ENCODE data around the gene SPTAN1. TPM values are rescaled to one million over a fixed set of nuclear protein-coding genes. Genes with fewer than 3 reads are reported as not detected.
"Not testable (repeated sequence)": the region's sequence is repeated elsewhere in the genome, so short reads cannot be mapped to it uniquely, and the experiment has no call there.

SPTAN1 gene
- total RNA-seq, 1 experiment from 2014 or later = 344 TPM

DNA sequence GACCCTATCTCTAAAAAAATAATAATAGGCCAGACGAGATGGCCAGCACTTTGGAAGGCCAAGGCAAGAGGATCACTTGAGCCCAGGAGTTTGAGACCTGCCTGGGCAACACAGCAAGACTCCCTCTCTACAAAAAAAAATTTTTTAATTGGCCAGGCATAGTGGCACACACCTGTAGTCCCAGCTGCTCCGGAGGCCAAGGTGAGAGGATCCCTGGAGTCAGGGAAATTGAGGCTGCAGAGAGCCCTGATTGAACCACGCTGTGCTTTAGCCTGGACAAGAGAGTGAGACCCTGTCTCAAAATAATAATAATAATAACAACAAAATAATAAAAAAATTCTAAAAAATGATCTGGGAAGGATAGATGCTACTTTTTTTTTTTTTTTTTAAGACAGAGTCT, 105.4 kb downstream of the SPTAN1 start:
- DNase-seq = no peak
- CTCF ChIA-PET = no interaction called here
- H3K4me3 Mint-ChIP-seq (ENCODE audit: low read depth, unreplicated experiment) = no peak overlapping the region
- peaks cover 8% of the 10 kb centered on the region for H3K4me1 Mint-ChIP-seq (ENCODE audit: low read depth, unreplicated experiment)
- H3K9me3 Mint-ChIP-seq (ENCODE audit: low read depth, unreplicated experiment) = no peaks in the 10 kb centered on the region
- TF ChIP-seq, protein P1, sequence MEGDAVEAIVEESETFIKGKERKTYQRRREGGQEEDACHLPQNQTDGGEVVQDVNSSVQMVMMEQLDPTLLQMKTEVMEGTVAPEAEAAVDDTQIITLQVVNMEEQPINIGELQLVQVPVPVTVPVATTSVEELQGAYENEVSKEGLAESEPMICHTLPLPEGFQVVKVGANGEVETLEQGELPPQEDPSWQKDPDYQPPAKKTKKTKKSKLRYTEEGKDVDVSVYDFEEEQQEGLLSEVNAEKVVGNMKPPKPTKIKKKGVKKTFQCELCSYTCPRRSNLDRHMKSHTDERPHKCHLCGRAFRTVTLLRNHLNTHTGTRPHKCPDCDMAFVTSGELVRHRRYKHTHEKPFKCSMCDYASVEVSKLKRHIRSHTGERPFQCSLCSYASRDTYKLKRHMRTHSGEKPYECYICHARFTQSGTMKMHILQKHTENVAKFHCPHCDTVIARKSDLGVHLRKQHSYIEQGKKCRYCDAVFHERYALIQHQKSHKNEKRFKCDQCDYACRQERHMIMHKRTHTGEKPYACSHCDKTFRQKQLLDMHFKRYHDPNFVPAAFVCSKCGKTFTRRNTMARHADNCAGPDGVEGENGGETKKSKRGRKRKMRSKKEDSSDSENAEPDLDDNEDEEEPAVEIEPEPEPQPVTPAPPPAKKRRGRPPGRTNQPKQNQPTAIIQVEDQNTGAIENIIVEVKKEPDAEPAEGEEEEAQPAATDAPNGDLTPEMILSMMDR (IDR thresholded peaks at IDR 0.05; ENCODE audit: unreplicated experiment) = no peak
- no peaks in the 10 kb centered on the region for H3K27me3 Mint-ChIP-seq (ENCODE audit: unreplicated experiment)
- H3K27ac Mint-ChIP-seq (ENCODE audit: unreplicated experiment) = no peak overlapping the region
- peaks cover 18% of the 10 kb centered on the region for H3K36me3 Mint-ChIP-seq (ENCODE audit: insufficient read depth, unreplicated experiment)
- no TSS peak for BruUV-seq (replicated peaks)
- intact Hi-C loops (cut with micrococcal nuclease; ENCODE audit: unreplicated experiment) = no loop called here

DNA sequence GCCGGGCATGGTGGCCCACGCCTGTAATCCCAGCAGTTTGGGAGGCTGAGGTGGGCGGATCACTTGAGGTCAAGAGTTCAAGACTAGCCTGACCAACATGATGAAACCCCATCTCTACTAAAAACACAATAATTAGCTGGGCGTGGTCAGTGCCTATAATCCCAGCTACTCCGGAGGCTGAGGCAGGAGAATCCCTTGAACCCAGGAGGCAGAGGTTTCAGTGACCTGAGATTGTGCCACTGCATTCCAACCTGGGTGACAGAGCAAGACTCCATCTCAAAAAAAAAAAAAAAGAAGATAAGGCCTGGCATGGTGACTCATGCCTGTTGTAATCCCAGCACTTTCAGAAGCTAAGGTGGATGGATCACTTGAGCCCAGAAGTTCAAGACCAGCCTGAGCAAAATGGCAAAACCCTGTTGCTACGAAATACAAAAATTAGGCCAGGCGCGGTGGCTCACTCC, 114.1 kb downstream of the SPTAN1 start:
- CTCF ChIA-PET; BruUV-seq (replicated peaks); intact Hi-C loops (cut with micrococcal nuclease; ENCODE audit: unreplicated experiment): not testable (repeated sequence)

DNA sequence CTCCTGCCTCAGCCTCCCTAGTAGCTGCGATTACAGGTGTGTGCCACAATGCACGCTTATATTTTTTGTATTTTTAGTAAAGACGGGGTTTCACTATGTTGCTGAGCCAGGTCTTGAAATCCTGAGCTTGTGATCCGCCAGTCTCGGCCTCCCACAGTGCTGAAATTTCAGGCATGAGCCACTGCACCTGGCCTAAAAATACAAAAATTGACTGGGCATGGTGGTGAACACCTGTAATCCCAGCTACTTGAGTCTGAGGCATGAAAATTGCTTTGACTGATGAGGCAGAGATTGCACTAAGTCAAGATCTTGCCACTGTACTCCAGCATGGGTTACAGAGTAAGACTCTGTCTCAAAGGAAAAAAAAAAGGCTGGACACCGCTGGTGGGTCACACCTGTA, 117.4 kb downstream of the SPTAN1 start:
- no peak overlapping the region for H3K27ac Mint-ChIP-seq (ENCODE audit: unreplicated experiment)
- no peaks in the 10 kb centered on the region for H3K4me1 Mint-ChIP-seq (ENCODE audit: low read depth, unreplicated experiment)
- no peak overlapping the region for H3K4me3 Mint-ChIP-seq (ENCODE audit: low read depth, unreplicated experiment)
- TF ChIP-seq, protein P1 (IDR thresholded peaks at IDR 0.05; ENCODE audit: unreplicated experiment) = no peak
- H3K27me3 Mint-ChIP-seq (ENCODE audit: unreplicated experiment) = no peaks in the 10 kb centered on the region
- no peak for DNase-seq
- no peaks in the 10 kb centered on the region for H3K36me3 Mint-ChIP-seq (ENCODE audit: insufficient read depth, unreplicated experiment)
- H3K9me3 Mint-ChIP-seq (ENCODE audit: low read depth, unreplicated experiment) = no peaks in the 10 kb centered on the region
- intact Hi-C loops (cut with micrococcal nuclease; ENCODE audit: unreplicated experiment) = no loop called here
- BruUV-seq (replicated peaks) = no TSS peak
- CTCF ChIA-PET = interaction anchor here (0.6 kb wide), 1 partner anchor 249 kb away, joined by 3 read pairs; the partner anchor contains the start of gene CERCAM

More for the DNA sequence above, 114.1 kb downstream of the SPTAN1 start:
- H3K4me3 Mint-ChIP-seq (ENCODE audit: low read depth, unreplicated experiment); H3K27me3 Mint-ChIP-seq (ENCODE audit: unreplicated experiment); H3K9me3 Mint-ChIP-seq (ENCODE audit: low read depth, unreplicated experiment); H3K27ac Mint-ChIP-seq (ENCODE audit: unreplicated experiment); H3K4me1 Mint-ChIP-seq (ENCODE audit: low read depth, unreplicated experiment): not testable (repeated sequence)
- DNase-seq = peak; percentile 19
- peaks cover 16% of the 10 kb centered on the region for H3K36me3 Mint-ChIP-seq (ENCODE audit: insufficient read depth, unreplicated experiment)

DNA sequence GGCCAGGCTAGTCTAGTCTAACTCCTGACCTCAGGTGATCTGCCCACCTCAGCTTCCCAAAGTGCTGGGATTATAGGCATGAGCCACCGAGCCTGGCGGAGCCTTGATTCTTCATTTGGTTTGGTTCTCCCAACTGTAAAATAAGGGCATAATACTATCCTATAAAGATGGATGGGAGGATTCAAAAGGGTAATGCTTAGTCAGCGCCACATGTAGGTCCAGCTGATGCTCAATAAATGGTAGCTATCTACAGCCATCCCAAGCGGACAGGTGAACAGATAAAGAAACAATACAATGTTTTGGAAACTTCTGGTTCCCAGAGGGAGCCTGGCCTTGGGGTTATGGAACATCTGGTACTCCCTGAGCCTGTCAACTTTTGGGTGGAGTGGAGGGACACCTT, 123.0 kb downstream of the SPTAN1 start:
- DNase-seq = no peak
- Mint-ChIP-seq H3K4me3 (ENCODE audit: low read depth, unreplicated experiment) (no peak overlapping the region), H3K27me3 (ENCODE audit: unreplicated experiment) (no peaks in the 10 kb centered on the region), H3K27ac (ENCODE audit: unreplicated experiment) (no peak overlapping the region), H3K4me1 (ENCODE audit: low read depth, unreplicated experiment) (no peaks in the 10 kb centered on the region), H3K9me3 (ENCODE audit: low read depth, unreplicated experiment) (no peaks in the 10 kb centered on the region), H3K36me3 (ENCODE audit: insufficient read depth, unreplicated experiment) (no peaks in the 10 kb centered on the region)
- intact Hi-C loops (cut with micrococcal nuclease; ENCODE audit: unreplicated experiment) = no loop called here
- TF ChIP-seq, protein P1 (IDR thresholded peaks at IDR 0.05; ENCODE audit: unreplicated experiment) = no peak
- no TSS peak for BruUV-seq (replicated peaks)
- CTCF ChIA-PET = no interaction called here

DNA sequence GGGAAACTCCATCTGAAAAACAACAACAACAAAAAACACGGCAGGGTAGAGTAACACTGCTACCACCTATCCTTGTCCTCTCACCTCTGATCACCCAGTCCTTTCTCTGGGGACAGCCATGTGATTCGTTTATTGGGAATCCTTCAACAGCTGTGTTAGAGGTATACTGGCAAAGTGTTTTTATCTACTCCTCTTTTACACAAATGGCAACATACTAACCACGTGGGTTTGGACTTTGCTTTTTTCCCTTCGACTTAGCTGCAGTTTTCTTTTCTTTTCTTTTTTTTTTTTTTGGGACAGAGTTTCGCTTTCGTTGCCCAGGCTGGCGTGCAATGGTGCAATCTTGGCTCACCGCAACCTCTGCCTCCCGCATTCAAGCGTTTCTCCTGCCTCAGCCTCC, 125.4 kb downstream of the SPTAN1 start:
- Mint-ChIP-seq H3K4me1 (ENCODE audit: low read depth, unreplicated experiment) (peaks cover under 1% of the 10 kb centered on the region), H3K9me3 (ENCODE audit: low read depth, unreplicated experiment) (no peaks in the 10 kb centered on the region), H3K27ac (ENCODE audit: unreplicated experiment) (no peak overlapping the region), H3K36me3 (ENCODE audit: insufficient read depth, unreplicated experiment) (peaks cover 5% of the 10 kb centered on the region), H3K27me3 (ENCODE audit: unreplicated experiment) (no peaks in the 10 kb centered on the region), H3K4me3 (ENCODE audit: low read depth, unreplicated experiment) (no peak overlapping the region)
- CTCF ChIA-PET = no interaction called here
- TF ChIP-seq, protein P1 (IDR thresholded peaks at IDR 0.05; ENCODE audit: unreplicated experiment) = no peak
- no peak for DNase-seq
- intact Hi-C loops (cut with micrococcal nuclease; ENCODE audit: unreplicated experiment) = no loop called here
- no TSS peak for BruUV-seq (replicated peaks)

Other genes starting within 250 kb of the SPTAN1 start
- gene TRUB2, start 230.1 kb upstream of the SPTAN1 start, total RNA-seq (2022) = 22.5 and 25.9 TPM in 2 replicates
- 34.0 and 37.3 TPM in 2 replicates for gene COQ4, start 229.7 kb upstream of the SPTAN1 start, total RNA-seq (2022)
- 13.8 and 15.3 TPM in 2 replicates for gene SLC27A4, start 212.1 kb upstream of the SPTAN1 start, total RNA-seq (2022)
- 38.6 and 40.2 TPM in 2 replicates for gene URM1, start 181.2 kb upstream of the SPTAN1 start, total RNA-seq (2022)
- gene CERCAM, start 131.7 kb upstream of the SPTAN1 start, total RNA-seq (2022) = 11.5 and 14.5 TPM in 2 replicates
- 24.6 and 33.6 TPM in 2 replicates for gene ODF2, start 96.6 kb upstream of the SPTAN1 start, total RNA-seq (2022)
- 23.9 and 24.8 TPM in 2 replicates for gene GLE1, start 47.9 kb upstream of the SPTAN1 start, total RNA-seq (2022)
- gene DYNC2I2, start 104.3 kb downstream of the SPTAN1 start, total RNA-seq (2022) = 52.4 and 53.2 TPM in 2 replicates
- gene SET, start 136.6 kb downstream of the SPTAN1 start, total RNA-seq (2022) = 321 and 367 TPM in 2 replicates
- gene PKN3, start 149.9 kb downstream of the SPTAN1 start, total RNA-seq (2022) = 6.8 and 7.7 TPM in 2 replicates
- gene ZDHHC12, start 171.5 kb downstream of the SPTAN1 start, total RNA-seq (2022) = 35.4 and 36.5 TPM in 2 replicates
- 15.2 and 20.2 TPM in 2 replicates for gene ZER1, start 219.3 kb downstream of the SPTAN1 start, total RNA-seq (2022)
- gene TBC1D13, start 234.7 kb downstream of the SPTAN1 start, total RNA-seq (2022) = 16.6 and 18.2 TPM in 2 replicates

Measured in Calu3 (cell line).